ENCODE results near the gene ARSD. TPM values are rescaled to one million over a fixed set of nuclear protein-coding genes. Genes with fewer than 3 reads are reported as not detected.
"Not testable (repeated sequence)": the region's sequence is repeated elsewhere in the genome, so short reads cannot be mapped to it uniquely, and the experiment has no call there.

The ARSD gene
- polyA plus RNA-seq, 1 donor: 12.3 TPM

GRCh38 chrX:2933125-2933900 is 4.2 kb upstream of the ARSD start:
- DNase-seq (ENCODE audit: low read depth): no peak

GRCh38 chrX:2931612-2932011 is 2.5 kb upstream of the ARSD start:
- DNase-seq (ENCODE audit: low read depth): no peak

GRCh38 chrX:2931155-2931554 is 2.0 kb upstream of the ARSD start:
- no peak for DNase-seq (ENCODE audit: low read depth)

GRCh38 chrX:2928191-2928582 is 952 bp downstream of the ARSD start:
- no peak for DNase-seq (ENCODE audit: low read depth)

- no peak for DNase-seq (ENCODE audit: low read depth)
Observed at GRCh38 chrX:2926664-2927275, 2.4 kb downstream of the ARSD start.

- DNase-seq (ENCODE audit: low read depth): not testable (repeated sequence)
Observed at GRCh38 chrX:2926255-2926654, 2.9 kb downstream of the ARSD start.

GRCh38 chrX:2924151-2924550 is 5.0 kb downstream of the ARSD start:
- no peak for DNase-seq (ENCODE audit: low read depth)

- DNase-seq (ENCODE audit: low read depth): no peak
Observed at GRCh38 chrX:2921750-2922149, 7.4 kb downstream of the ARSD start.

- no peak for DNase-seq (ENCODE audit: low read depth)
Observed at GRCh38 chrX:2921193-2921592, 7.9 kb downstream of the ARSD start.

DNA sequence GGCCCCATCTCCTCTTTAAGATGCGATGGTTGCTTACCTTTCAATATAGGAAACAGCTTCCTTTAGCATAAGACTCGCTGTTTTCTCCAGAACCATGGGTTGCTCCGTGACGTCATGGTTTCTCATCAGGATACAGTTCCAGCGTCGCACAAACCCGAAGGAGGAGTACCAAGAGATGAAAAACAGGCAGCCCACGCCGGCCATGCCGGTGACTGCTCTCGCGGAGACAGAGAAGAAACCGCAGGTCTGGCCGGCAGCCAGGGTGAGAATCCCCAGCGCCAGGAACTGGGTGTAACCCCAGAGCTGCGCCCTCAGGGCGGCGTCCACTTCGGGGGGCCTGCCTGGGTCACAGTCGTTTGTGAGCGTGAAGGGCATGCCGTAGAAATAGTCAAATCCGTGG is 11.4 kb downstream of the ARSD start:
- no peak for DNase-seq (ENCODE audit: low read depth)

GRCh38 chrX:2913118-2913517 is 16.0 kb downstream of the ARSD start:
- no peak for DNase-seq (ENCODE audit: low read depth)

DNA sequence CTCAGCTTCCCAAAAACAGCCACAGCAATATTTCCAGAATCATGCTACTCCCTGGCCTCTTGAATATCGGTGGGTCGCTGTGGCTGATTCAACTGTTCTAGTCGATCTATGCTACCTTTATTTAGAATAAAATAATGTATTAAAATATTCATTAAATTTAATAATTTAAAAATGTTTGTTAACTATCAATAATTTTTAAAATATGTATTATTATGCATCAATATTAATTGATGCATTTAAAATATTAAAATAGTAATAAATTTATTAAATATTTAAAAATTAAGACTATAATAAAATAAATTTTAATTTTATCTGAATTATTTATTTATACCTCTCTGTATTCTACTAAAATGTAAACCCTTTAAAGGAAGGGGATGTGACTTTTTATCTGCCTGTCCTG is 19.0 kb downstream of the ARSD start:
- DNase-seq (ENCODE audit: low read depth): no peak

GRCh38 chrX:2908125-2908685 is 20.9 kb downstream of the ARSD start:
- no peak for DNase-seq (ENCODE audit: low read depth)

- no peak for DNase-seq (ENCODE audit: low read depth)
Observed at GRCh38 chrX:2907295-2907694, 21.8 kb downstream of the ARSD start.

DNA sequence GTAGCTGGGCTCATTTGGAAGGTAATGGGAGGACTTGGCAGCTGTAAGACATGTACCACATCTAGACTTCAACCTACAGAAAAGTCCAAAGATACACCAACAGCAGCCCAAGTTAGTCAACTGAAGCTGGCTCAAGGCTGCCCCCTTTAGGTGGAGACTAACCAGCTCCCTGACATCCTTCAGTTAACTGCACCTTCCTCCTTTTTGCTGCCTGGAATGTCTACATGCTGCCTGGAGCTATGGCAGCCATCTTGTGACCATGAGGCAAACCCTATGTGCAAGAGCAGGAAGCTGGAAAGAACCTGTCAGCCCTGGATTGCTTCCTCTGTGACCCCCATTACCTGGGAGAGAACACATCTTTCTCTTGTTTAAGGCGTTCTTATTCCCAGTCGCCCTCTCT is 25.8 kb downstream of the ARSD start:
- no peak for DNase-seq (ENCODE audit: low read depth)

DNA sequence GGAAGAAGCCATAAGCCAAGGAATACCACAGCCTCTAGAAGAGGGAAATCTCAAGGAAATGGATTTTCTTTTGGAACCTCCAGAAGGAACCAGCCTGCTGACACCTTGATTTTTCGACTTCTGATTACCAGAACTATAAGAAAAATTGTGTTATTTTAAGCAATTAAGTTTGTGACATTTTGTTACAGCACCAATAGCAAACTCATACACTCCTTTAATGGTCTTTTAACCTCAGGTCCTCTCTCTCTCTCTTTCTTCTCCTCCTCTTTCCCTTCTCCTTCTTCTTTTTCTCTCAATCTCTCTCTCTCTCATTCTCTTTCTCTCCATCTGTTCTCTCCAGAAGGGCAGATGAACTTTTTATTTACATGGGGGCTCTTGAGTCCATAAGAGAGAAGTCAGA is 26.3 kb downstream of the ARSD start:
- no peak for DNase-seq (ENCODE audit: low read depth)

DNA sequence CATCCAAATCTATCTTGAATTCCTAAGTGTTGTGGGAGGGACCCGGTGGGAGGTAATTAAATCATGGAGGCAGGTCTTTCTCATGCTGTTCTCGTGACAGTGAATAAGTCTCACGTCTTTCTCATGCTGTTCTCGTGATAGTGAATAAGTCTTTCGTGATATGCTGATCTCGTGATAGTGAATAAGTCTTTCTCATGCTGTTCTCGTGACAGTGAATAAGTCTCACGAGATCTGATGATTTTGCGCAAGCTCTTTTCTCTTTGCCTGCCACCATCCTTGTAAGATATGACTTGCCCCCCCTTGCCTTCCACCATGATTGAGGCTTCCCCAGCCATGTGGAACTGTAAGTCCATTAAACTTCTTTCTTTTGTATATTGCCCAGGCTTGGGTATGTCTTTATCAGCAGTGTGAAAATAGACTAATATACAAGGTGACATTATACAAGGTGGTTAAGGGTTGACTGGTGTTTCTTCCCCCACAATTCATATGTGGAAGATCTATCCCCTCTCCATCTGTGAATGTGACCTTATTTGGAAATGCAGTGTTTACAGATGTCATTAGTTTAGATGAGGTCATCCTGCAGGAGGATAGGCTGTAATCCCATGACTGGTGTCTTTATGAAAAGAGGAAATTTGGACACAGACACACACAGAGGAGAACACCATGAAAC is 27.6 kb downstream of the ARSD start:
- DNase-seq (ENCODE audit: low read depth): no peak

GRCh38 chrX:2898846-2899512 is 30.2 kb downstream of the ARSD start:
- no peak for DNase-seq (ENCODE audit: low read depth)

DNA sequence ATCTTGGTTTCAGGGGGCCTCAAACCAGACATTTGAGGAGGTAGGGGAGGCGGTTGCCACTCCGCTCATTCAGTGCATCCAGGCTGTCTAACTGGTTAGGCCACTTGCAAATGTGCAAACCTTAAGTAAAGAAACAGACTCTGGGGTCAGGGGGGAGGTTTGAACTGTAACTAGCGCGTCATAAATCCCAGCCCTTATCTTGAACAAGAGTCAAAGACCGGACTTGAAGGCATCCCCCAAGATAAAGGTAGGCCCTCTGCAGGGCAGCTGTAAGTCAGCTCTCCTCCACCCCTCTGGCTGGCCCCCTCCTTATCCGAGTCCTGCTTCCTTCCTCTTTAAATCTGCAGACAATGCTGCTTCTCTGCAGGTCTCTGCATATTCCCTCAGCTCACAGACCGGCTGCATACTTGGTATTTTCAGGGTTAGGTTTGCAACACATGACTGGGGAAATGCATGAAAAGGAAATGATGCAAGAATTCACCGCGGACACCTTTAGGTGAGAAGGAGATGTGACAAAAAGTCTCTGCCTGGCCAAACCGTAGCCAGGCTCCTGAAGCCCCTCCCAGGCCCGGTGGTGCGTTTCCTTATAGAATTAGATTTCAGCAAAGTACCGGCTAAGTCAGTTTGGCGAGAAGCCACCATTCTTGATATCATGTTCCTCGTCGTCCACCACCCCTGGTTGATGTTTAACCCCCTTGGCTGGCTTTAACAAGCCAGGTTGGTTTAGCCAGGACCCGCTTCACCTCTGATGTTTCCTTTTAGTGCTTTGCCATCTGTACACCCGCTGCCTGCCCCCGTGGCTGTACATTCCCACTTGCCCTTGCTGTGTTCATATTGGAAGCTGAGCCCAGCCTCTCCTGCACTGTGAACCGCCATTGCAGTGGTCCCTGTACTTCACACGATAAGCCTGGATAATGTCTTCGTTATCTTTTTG is 31.2 kb downstream of the ARSD start:
- DNase-seq (ENCODE audit: low read depth): not testable (repeated sequence)

- DNase-seq (ENCODE audit: low read depth): no peak
Observed at GRCh38 chrX:2897311-2897689, 31.8 kb downstream of the ARSD start.

GRCh38 chrX:2894885-2895292 is 34.2 kb downstream of the ARSD start:
- DNase-seq (ENCODE audit: low read depth): no peak
